Stomach (tissue), 9 donors: Measurements from ENCODE around the gene VOPP1. TPM values are rescaled to one million over a fixed set of nuclear protein-coding genes. Genes with fewer than 3 reads are reported as not detected.
"Not testable (repeated sequence)": the region's sequence is repeated elsewhere in the genome, so short reads cannot be mapped to it uniquely, and the experiment has no call there.

Source experiments
- DNase-seq, 2 donors: peaks; one replicate each; pipeline versions ENCODE4 v3.0.0 to v3.0.0-alpha.2; 2013 to 2019
- H3K27ac ChIP-seq, 5 donors: fragments of 200-600 bp in 4 of 5; sonication (generic) in 4 of 5; one replicate each; pipeline ENCODE4 v1.5.1; 2013 to 2019; ENCODE audit warnings: mild to moderate bottlenecking in 1 of 5, moderate library complexity in 1 of 5
- H3K27me3 ChIP-seq, 3 donors: fragments of 200-600 bp; sonication (generic); one replicate each; pipeline ENCODE4 v1.5.1; 2017 to 2019; ENCODE audit warnings: mixed run types in 1 of 3
- H3K36me3 ChIP-seq, 4 donors: fragments of 200-600 bp; sonication (generic); 1 replicate in 3 of 4; 2 replicates in 1 of 4; pipeline ENCODE4 v1.5.1; 2016 to 2019
- H3K4me1 ChIP-seq, 4 donors: fragments of 200-600 bp; sonication (generic); one replicate each; pipeline ENCODE4 v1.5.1; 2016 to 2019
- H3K4me3 ChIP-seq, 4 donors: fragments of 200-600 bp; sonication (generic) in 3 of 4; one replicate each; pipeline ENCODE4 v1.5.1; 2016 to 2019; ENCODE audit warnings: mild to moderate bottlenecking in 1 of 4
- H3K9me3 ChIP-seq, 4 donors: fragments of 200-600 bp; sonication (generic); one replicate each; pipeline ENCODE4 v1.5.1; 2016 to 2019
- EP300 ChIP-seq: sonication (generic); formaldehyde crosslinking; IDR thresholded peaks from one replicate; pipeline ENCODE4 v1.6.1; 2017; ENCODE audit warnings: antibody characterized with exemption
- POLR2A ChIP-seq, 4 donors: fragments of 450-650 bp; IDR thresholded peaks; one replicate each; pipeline ENCODE4 v1.6.1; 2016; ENCODE audit warnings: antibody characterized with exemption in 4 of 4, control low read depth in 2 of 4, mild to moderate bottlenecking in 1 of 4, moderate library complexity in 1 of 4
- POLR2AphosphoS5 ChIP-seq, 3 donors: sonication (generic); formaldehyde crosslinking; IDR thresholded peaks; one replicate each; pipeline ENCODE4 v1.6.1; 2016; ENCODE audit warnings: antibody characterized with exemption in 3 of 3
- WGBS, 5 donors: extraction: QIAGEN DNeasy Blood & Tissue Kit in 3 of 5; methylation state at CpG; one replicate each; pipeline versions ENCODE4 v1.1.5 to v1.1.7; 2013 to 2018; 5-methylcytosine and 5-hydroxymethylcytosine counted together
- intact Hi-C: fragments of 100-400 bp; cut with DNase I; formaldehyde crosslinking; loops from one replicate; pipeline ENCODE4 v1.15.1; 2023; ENCODE audit warnings: low total_unique reads
- polyA plus RNA-seq, 3 donors: library from polyadenylated mRNA; stranded (reverse); fragments of 200-250 nt; gene quantifications; one replicate each; pipeline ENCODE4 v1.2.3, GENCODE V29; 2013
- total RNA-seq, 5 donors: library from RNA; depleted of rRNA; stranded (reverse); fragments of >200 nt; gene quantifications; one replicate each; pipeline versions ENCODE4 v1.1.0 to v1.2.3, GENCODE V29; 2014 to 2016
- TF ChIP-seq, protein P1 (sequence below), 7 experiments: fragments of 450-650 bp in 4 of 7; fragments of 200-600 bp in 3 of 7; sonication (generic) in 3 of 7; IDR thresholded peaks; one replicate each; pipeline ENCODE4 v1.5.1; 2016 to 2019; ENCODE audit warnings: antibody characterized with exemption in 7 of 7, control low read depth in 2 of 7, mild to moderate bottlenecking in 1 of 7
- donor health status: healthy with polysubstance abuse.
- donor health status: Bipolar disorder and iron deficiency.
- donor health status: healthy.

Gene VOPP1
- total and polyA plus RNA-seq, 8 donors: 14.0 to 117 (median 37.0) TPM

DNA sequence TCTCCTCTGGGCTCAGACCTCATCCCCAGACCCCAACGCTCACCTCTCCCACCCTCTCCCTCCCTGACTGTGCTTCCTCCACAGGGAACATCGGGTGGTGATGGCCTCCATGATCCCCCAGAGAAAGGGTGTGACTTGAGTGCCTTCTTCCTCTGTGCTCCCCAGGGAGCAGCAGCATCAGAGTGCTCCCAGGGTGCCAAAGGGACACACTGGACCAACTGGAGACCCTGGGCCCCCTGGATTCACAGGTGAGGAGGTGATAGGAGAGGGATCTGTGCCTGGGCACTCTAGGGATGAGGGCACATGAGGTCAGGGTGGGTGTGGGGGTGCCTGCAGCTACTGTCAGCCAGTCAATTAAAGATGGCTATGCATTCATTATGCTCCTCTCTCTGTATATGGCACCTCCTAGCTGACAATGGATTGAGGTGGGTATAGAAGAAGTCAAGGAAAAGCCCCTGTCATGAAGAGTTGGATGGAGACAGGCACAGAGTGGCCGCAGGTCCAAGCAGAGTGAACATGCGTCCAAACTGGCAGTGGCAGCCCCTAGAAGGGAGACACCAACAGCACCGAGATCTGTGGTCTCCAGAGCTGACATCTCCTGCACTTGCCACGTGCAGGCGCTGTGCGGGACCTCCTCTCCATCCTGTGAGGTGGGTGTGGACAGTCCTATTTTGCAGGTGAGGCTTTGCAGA lies 15.5 kb upstream of the VOPP1 start:
- H3K27ac ChIP-seq: no peak overlapping the region
- 80 to 86% (median 82%) methylated on average over 8 of the region's 8 CpGs for WGBS, 5 donors
- no peaks in the 10 kb centered on the region for H3K4me1 ChIP-seq
- H3K4me3 ChIP-seq: no peak overlapping the region
- TF ChIP-seq, protein P1, sequence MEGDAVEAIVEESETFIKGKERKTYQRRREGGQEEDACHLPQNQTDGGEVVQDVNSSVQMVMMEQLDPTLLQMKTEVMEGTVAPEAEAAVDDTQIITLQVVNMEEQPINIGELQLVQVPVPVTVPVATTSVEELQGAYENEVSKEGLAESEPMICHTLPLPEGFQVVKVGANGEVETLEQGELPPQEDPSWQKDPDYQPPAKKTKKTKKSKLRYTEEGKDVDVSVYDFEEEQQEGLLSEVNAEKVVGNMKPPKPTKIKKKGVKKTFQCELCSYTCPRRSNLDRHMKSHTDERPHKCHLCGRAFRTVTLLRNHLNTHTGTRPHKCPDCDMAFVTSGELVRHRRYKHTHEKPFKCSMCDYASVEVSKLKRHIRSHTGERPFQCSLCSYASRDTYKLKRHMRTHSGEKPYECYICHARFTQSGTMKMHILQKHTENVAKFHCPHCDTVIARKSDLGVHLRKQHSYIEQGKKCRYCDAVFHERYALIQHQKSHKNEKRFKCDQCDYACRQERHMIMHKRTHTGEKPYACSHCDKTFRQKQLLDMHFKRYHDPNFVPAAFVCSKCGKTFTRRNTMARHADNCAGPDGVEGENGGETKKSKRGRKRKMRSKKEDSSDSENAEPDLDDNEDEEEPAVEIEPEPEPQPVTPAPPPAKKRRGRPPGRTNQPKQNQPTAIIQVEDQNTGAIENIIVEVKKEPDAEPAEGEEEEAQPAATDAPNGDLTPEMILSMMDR (IDR thresholded peaks at IDR 0.05): no peak
- TF ChIP-seq EP300 (no peak), POLR2AphosphoS5 (IDR thresholded peaks at IDR 0.05) (no peak), POLR2A (IDR thresholded peaks at IDR 0.05) (no peak)
- H3K36me3 ChIP-seq: no peaks in the 10 kb centered on the region
- intact Hi-C loops: no loop called here
- no peaks in the 10 kb centered on the region for H3K27me3 ChIP-seq
- no peak for DNase-seq
- H3K9me3 ChIP-seq: no peaks in the 10 kb centered on the region

- WGBS, 5 donors: 62 to 78% (median 76%) methylated on average over 8 to 9 of the region's 9 CpGs
- H3K4me3 ChIP-seq, H3K27ac ChIP-seq, DNase-seq, H3K9me3 ChIP-seq, intact Hi-C loops, H3K4me1 ChIP-seq, H3K36me3 ChIP-seq, H3K27me3 ChIP-seq: not testable (repeated sequence)
Measured at GRCh38 chr7:55582656-55583055, 10.4 kb upstream of the VOPP1 start.

- TF ChIP-seq POLR2A (IDR thresholded peaks at IDR 0.05): no peak
- no peak for TF ChIP-seq EP300
- TF ChIP-seq, protein P1 (IDR thresholded peaks at IDR 0.05): no peak
- no peak for TF ChIP-seq POLR2AphosphoS5 (IDR thresholded peaks at IDR 0.05)
- H3K9me3 ChIP-seq: no peaks in the 10 kb centered on the region
- WGBS, 5 donors: 90 to 92% (median 91%) methylated on average over 4 of the region's 4 CpGs
- no peaks in the 10 kb centered on the region for H3K36me3 ChIP-seq
- no peak overlapping the region for H3K4me3 ChIP-seq
- H3K27ac ChIP-seq: no peak overlapping the region
- H3K27me3 ChIP-seq: no peaks in the 10 kb centered on the region
- H3K4me1 ChIP-seq: peaks cover 15 to 23% (median 21%) of the 10 kb centered on the region in 4 donors
- DNase-seq: no peak
- intact Hi-C loops: no loop called here
Measured at GRCh38 chr7:55576753-55577152, 4.5 kb upstream of the VOPP1 start.

- no peak overlapping the region for H3K4me3 ChIP-seq
- no peaks in the 10 kb centered on the region for H3K9me3 ChIP-seq
- no peaks in the 10 kb centered on the region for H3K36me3 ChIP-seq
- DNase-seq: no peak
- H3K27ac ChIP-seq: no peak overlapping the region
- H3K4me1 ChIP-seq: peaks cover 15 to 30% (median 26%) of the 10 kb centered on the region in 4 donors
- no peak for TF ChIP-seq POLR2A (IDR thresholded peaks at IDR 0.05)
- TF ChIP-seq, protein P1 (IDR thresholded peaks at IDR 0.05): no peak
- no peak for TF ChIP-seq POLR2AphosphoS5 (IDR thresholded peaks at IDR 0.05)
- no peak for TF ChIP-seq EP300
- intact Hi-C loops: no loop called here
- no peaks in the 10 kb centered on the region for H3K27me3 ChIP-seq
- WGBS, 5 donors: 86 to 95% (median 91%) methylated on average over 4 of the region's 4 CpGs
Measured at GRCh38 chr7:55575733-55576132, 3.4 kb upstream of the VOPP1 start.

DNA sequence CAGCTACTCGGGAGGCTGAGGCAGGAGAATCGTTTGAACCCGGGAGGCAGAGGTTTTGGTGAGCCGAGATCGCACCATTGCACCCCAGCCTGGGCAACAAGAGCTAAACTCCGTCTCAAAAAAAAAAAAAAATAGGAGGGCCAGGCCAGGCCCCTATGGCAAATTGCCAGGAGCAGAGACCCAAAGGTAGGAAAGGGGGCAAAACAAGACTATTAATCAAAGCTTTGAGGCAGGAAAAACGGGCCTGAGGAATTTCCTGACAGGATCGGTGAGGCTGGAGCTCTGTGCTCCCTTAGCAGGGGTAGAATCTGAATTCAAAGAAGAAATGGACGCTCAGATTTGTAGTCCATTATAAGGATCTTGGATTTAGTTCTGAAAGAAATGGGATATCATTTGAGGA lies 2.8 kb upstream of the VOPP1 start:
- TF ChIP-seq POLR2A (IDR thresholded peaks at IDR 0.05): no peak
- Histone ChIP-seq H3K9me3 (no peaks in the 10 kb centered on the region), H3K27me3 (no peaks in the 10 kb centered on the region), H3K4me1 (peaks cover 21 to 35% (median 32%) of the 10 kb centered on the region in 4 donors), H3K36me3 (no peaks in the 10 kb centered on the region), H3K4me3 (no peak overlapping the region), H3K27ac (no peak overlapping the region)
- WGBS, 5 donors: 74 to 89% (median 83%) methylated on average over 9 of the region's 9 CpGs
- intact Hi-C loops: no loop called here
- DNase-seq: no peak
